H1 (cell line): Measurements from ENCODE around the gene OR12D1. TPM values are rescaled to one million over a fixed set of nuclear protein-coding genes. Genes with fewer than 3 reads are reported as not detected.

ENCODE experiments used
- CTCF ChIA-PET: fragments of 300-600 bp; sonication (Branson Sonifier 250); formaldehyde crosslinking; loops from one replicate; lab custom pipeline; 2021; ENCODE audit not compliant: partially characterized antibody; lab: Charles Lee
- POLR2A ChIA-PET: fragments of 300-600 bp; sonication (Branson Sonifier 250); formaldehyde crosslinking; loops from one replicate; lab custom pipeline; 2021; ENCODE audit warnings: inconsistent platforms; ENCODE audit not compliant: partially characterized antibody; lab: Charles Lee
- DNase-seq, 2 experiments: peaks; one replicate each; pipeline versions ENCODE4 v3.0.0 to v3.0.0-alpha.2; 2010 to 2022; ENCODE audit warnings: low spot score in 2 of 2, low read depth in 1 of 2, mixed read lengths in 1 of 2
- FAIRE-seq: peaks from 2 replicates; lab custom pipeline; 2011; peaks lifted over from hg19 to GRCh38; lab: Jason Lieb, UNC
- H2AFZ ChIP-seq: 2 replicates; pipeline ENCODE4 v1.8.1; 2012; ENCODE audit warnings: low read length, inconsistent platforms
- H2AK5ac ChIP-seq: 2 replicates; pipeline ENCODE4 v1.6.1; 2013; ENCODE audit warnings: low read depth, low read length
- H2BK120ac ChIP-seq: replicated peaks from 2 replicates; pipeline ENCODE3; 2013; ENCODE audit warnings: low read depth, low read length, inconsistent platforms
- H2BK12ac ChIP-seq: 2 replicates; pipeline ENCODE4 v1.6.1; 2013; ENCODE audit warnings: low read depth, low read length
- H2BK15ac ChIP-seq: 2 replicates; pipeline ENCODE4 v1.6.1; 2013; ENCODE audit warnings: low read length
- H2BK20ac ChIP-seq: 2 replicates; pipeline ENCODE4 v1.6.1; 2013; ENCODE audit warnings: low read length
- H2BK5ac ChIP-seq: 2 replicates; pipeline ENCODE4 v1.6.1; 2013; ENCODE audit warnings: low read depth, low read length
- H3K14ac ChIP-seq: 2 replicates; pipeline ENCODE4 v1.6.1; 2013; ENCODE audit warnings: inconsistent platforms; ENCODE audit not compliant: insufficient read length
- H3K18ac ChIP-seq: 2 replicates; pipeline ENCODE4 v1.6.1; 2013; ENCODE audit warnings: low read length; ENCODE audit errors: extremely low read depth
- H3K23ac ChIP-seq: 2 replicates; pipeline ENCODE4 v1.6.1; 2013; ENCODE audit warnings: inconsistent platforms; ENCODE audit not compliant: insufficient read length
- H3K23me2 ChIP-seq: 2 replicates; pipeline ENCODE4 v1.6.1; 2013; ENCODE audit warnings: low read depth, low read length
- H3K27ac ChIP-seq: 2 replicates; pipeline ENCODE4 v1.6.1; 2011; ENCODE audit warnings: low read depth, low read length, inconsistent platforms
- H3K27me3 ChIP-seq, 4 experiments: replicated peaks in 1 of 4; 1 replicate in 1 of 4; 2 replicates in 3 of 4; pipeline versions ENCODE4 v1.6.1 to v1.8.1; 2011 to 2013; ENCODE audit warnings: low read length in 3 of 4, mild to moderate bottlenecking in 3 of 4, inconsistent platforms in 2 of 4, mixed read lengths in 2 of 4, moderate library complexity in 1 of 4; ENCODE audit not compliant: control insufficient read depth in 3 of 4, insufficient read depth in 3 of 4; ENCODE audit errors: extremely low read depth in 1 of 4
- H3K36me3 ChIP-seq, 4 experiments: 2 replicates each; pipeline versions ENCODE4 v1.6.1 to v1.8.1; 2011 to 2013; ENCODE audit warnings: mild to moderate bottlenecking in 4 of 4, low read length in 3 of 4, moderate library complexity in 2 of 4, control low read depth in 1 of 4, inconsistent platforms in 1 of 4; ENCODE audit not compliant: insufficient read depth in 4 of 4, control insufficient read depth in 2 of 4
- H3K4ac ChIP-seq: replicated peaks from 2 replicates; pipeline ENCODE3; 2013; ENCODE audit warnings: low read length, low read depth, mixed read lengths, inconsistent platforms; ENCODE audit not compliant: insufficient read length
- H3K4me1 ChIP-seq, 4 experiments: replicated peaks in 1 of 4; 1 replicate in 1 of 4; 2 replicates in 3 of 4; pipeline versions ENCODE4 v1.6.1 to v1.8.1; 2011 to 2013; ENCODE audit warnings: low read length in 3 of 4, inconsistent platforms in 2 of 4, mixed read lengths in 1 of 4; ENCODE audit not compliant: insufficient read depth in 4 of 4, control insufficient read depth in 3 of 4
- H3K4me2 ChIP-seq, 2 experiments: 2 replicates each; pipeline versions ENCODE4 v1.6.1 to v1.8.1; 2011 to 2013; ENCODE audit warnings: low read depth in 2 of 2, low read length in 2 of 2, control low read depth in 1 of 2, inconsistent platforms in 1 of 2, mild to moderate bottlenecking in 1 of 2; ENCODE audit not compliant: insufficient read depth in 1 of 2
- H3K4me3 ChIP-seq, 4 experiments: fragments of 200-600, 300-600 bp in 1 of 4; sonication (generic), shearing (Covaris generic), sonication (Bioruptor Twin) in 1 of 4; 2 replicates each; pipeline versions ENCODE4 v1.5.1 to v1.8.1; 2011 to 2016; ENCODE audit warnings: low read length in 4 of 4, low read depth in 3 of 4, control low read depth in 2 of 4, inconsistent platforms in 2 of 4, mild to moderate bottlenecking in 2 of 4, mixed read lengths in 1 of 4, moderate library complexity in 1 of 4; ENCODE audit not compliant: insufficient read depth in 2 of 4; ENCODE audit errors: extremely low read depth in 1 of 4
- H3K56ac ChIP-seq: replicated peaks from 2 replicates; pipeline ENCODE3; 2013; ENCODE audit warnings: low read depth, mild to moderate bottlenecking, mixed read lengths, low read length, inconsistent platforms; ENCODE audit not compliant: insufficient read length
- H3K79me1 ChIP-seq: 2 replicates; pipeline ENCODE4 v1.6.1; 2013; ENCODE audit warnings: low read depth, low read length, control low read depth
- H3K79me2 ChIP-seq, 2 experiments: 2 replicates each; pipeline versions ENCODE4 v1.6.1 to v1.8.1; 2012 to 2013; ENCODE audit warnings: low read length in 2 of 2, mild to moderate bottlenecking in 2 of 2, inconsistent platforms in 1 of 2; ENCODE audit not compliant: insufficient read depth in 2 of 2, control insufficient read depth in 1 of 2
- H3K9ac ChIP-seq, 4 experiments: replicated peaks in 1 of 4; 1 replicate in 1 of 4; 2 replicates in 3 of 4; pipeline versions ENCODE4 v1.6.1 to v1.8.1; 2011 to 2013; ENCODE audit warnings: low read depth in 3 of 4, low read length in 3 of 4, control low read depth in 2 of 4, mild to moderate bottlenecking in 2 of 4, moderate library complexity in 2 of 4, inconsistent platforms in 1 of 4; ENCODE audit errors: extremely low read depth in 1 of 4
- H3K9me3 ChIP-seq, 2 experiments: 2 replicates each; pipeline versions ENCODE4 v1.6.1 to v1.8.1; 2012 to 2013; ENCODE audit warnings: mild to moderate bottlenecking in 2 of 2, moderate library complexity in 2 of 2, control low read depth in 1 of 2, inconsistent platforms in 1 of 2, low read depth in 1 of 2, low read length in 1 of 2, mixed read lengths in 1 of 2; ENCODE audit not compliant: insufficient read depth in 2 of 2
- H4K20me1 ChIP-seq, 2 experiments: replicated peaks in 1 of 2; 2 replicates each; pipeline versions ENCODE3 to v1.8.1; 2011 to 2013; ENCODE audit warnings: inconsistent platforms in 2 of 2, low read length in 2 of 2, mild to moderate bottlenecking in 1 of 2; ENCODE audit not compliant: insufficient read depth in 2 of 2, control insufficient read depth in 1 of 2
- H4K5ac ChIP-seq: 2 replicates; pipeline ENCODE4 v1.6.1; 2013; ENCODE audit warnings: low read length, low read depth, mixed read lengths, inconsistent platforms; ENCODE audit not compliant: insufficient read length
- H4K8ac ChIP-seq: 2 replicates; pipeline ENCODE4 v1.8.0; 2013; ENCODE audit warnings: mild to moderate bottlenecking, moderate library complexity, low read length, inconsistent platforms; ENCODE audit not compliant: insufficient read depth; ENCODE audit errors: extremely low read depth
- H4K91ac ChIP-seq: replicated peaks from 2 replicates; pipeline ENCODE3; 2013; ENCODE audit warnings: low read length, mixed read lengths, inconsistent platforms; ENCODE audit not compliant: insufficient read length
- CHD2 ChIP-seq: IDR thresholded peaks from 2 replicates; pipeline ENCODE4 v1.6.1; 2012; ENCODE audit warnings: low read length, improper control_type of control experiment
- JUN ChIP-seq: IDR thresholded peaks from 2 replicates; pipeline ENCODE4 v1.6.1; 2011; ENCODE audit warnings: low read depth, mild to moderate bottlenecking, improper control_type of control experiment, low read length
- RFX5 ChIP-seq: IDR thresholded peaks from 2 replicates; pipeline ENCODE4 v1.6.1; 2011; ENCODE audit warnings: low read depth, low read length, improper control_type of control experiment, borderline replicate concordance
- SUZ12 ChIP-seq: fragments of 200-600 bp; sonication (generic); IDR thresholded peaks from 2 replicates; pipeline ENCODE4 v1.6.1; 2012; ENCODE audit warnings: mild to moderate bottlenecking, inconsistent platforms, low read length, moderate library complexity, mixed read lengths
- WGBS, 2 experiments: shearing (Covaris generic) in 1 of 2; methylation state at CpG; one replicate each; pipeline versions ENCODE4 v1.1.6 to v1.1.7; 2013 to 2015; ENCODE audit warnings: low lambda C conversion rate in 2 of 2, mixed read lengths in 2 of 2, inconsistent platforms in 1 of 2, low coverage in 1 of 2, missing lambda C conversion rate in 1 of 2; ENCODE audit not compliant: insufficient replicate concordance in 2 of 2, insufficient coverage in 1 of 2, insufficient read length in 1 of 2; ENCODE audit errors: extremely low coverage in 1 of 2, missing lambda C conversion rate in 1 of 2; 5-methylcytosine and 5-hydroxymethylcytosine counted together
- polyA plus RNA-seq, 7 experiments: library from polyadenylated mRNA; depleted of rRNA in 3 of 7; stranded (reverse) in 5 of 7; unstranded in 2 of 7; fragments of >200 nt in 5 of 7; fragments of 200-250 nt in 2 of 7; gene quantifications; 1 replicate in 5 of 7; 2 replicates in 1 of 7; 4 replicates in 1 of 7; pipeline versions ENCODE4 v1.2.1 to v1.2.3, GENCODE V29; 2011 to 2013; ENCODE audit warnings: missing spikeins in 2 of 7, mixed read lengths in 2 of 7
- total RNA-seq: library from RNA; stranded (reverse); fragmentation: NEBNext Ultra II Directional; extraction: Animal tissue kit (Norgen Biotek cat#: 25700); gene quantifications from 2 replicates; pipeline ENCODE4 v1.2.1, GENCODE V29; 2021

Gene OR12D1
- total and polyA plus RNA-seq, 2 of the 8 experiments (the other 6 are each of a cell fraction or from before 2014, with no cell fraction given) = not detected

DNA sequence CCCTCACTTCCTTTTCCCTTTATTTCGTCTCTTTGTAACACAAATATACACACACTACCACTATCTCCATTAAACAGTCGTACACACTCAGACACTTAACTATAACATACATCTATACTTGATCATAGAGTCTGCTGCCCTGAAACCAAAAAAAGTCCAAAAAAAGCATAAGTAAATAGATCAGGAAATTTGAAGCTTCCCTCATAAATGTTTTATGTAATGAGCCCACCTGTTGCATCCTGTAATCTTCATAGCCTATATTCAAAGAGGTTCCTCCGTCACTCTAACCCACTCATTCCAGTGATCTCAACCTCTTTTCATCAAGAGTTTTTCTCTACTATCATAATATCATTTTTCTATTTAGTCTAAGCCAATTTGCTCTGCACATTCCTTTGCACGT is 26.2 kb upstream of the OR12D1 start:
- H3K27me3 ChIP-seq = no peaks in the 10 kb centered on the region
- no peaks in the 10 kb centered on the region for H3K79me1 ChIP-seq
- H2BK12ac ChIP-seq = no peak overlapping the region
- H3K23me2 ChIP-seq = no peaks in the 10 kb centered on the region
- 72 to 100% methylated on average over 1 to 4 of the region's 4 CpGs for WGBS, 2 experiments
- H2BK15ac ChIP-seq = no peak overlapping the region
- H3K18ac ChIP-seq = no peak overlapping the region
- H3K9ac ChIP-seq = no peak overlapping the region
- no peak overlapping the region for H4K91ac ChIP-seq
- no peak overlapping the region for H2BK20ac ChIP-seq
- ChIA-PET CTCF (no interaction called here), POLR2A (no interaction called here)
- no peaks in the 10 kb centered on the region for H4K20me1 ChIP-seq
- H3K4me2 ChIP-seq = no peak overlapping the region
- H4K5ac ChIP-seq = no peak overlapping the region
- no peaks in the 10 kb centered on the region for H3K79me2 ChIP-seq
- H3K4ac ChIP-seq = no peak overlapping the region
- no peak overlapping the region for H3K14ac ChIP-seq
- DNase-seq (no peak), FAIRE-seq (no peak)
- no peak overlapping the region for H4K8ac ChIP-seq
- H2AFZ ChIP-seq = no peak overlapping the region
- no peak overlapping the region for H3K4me3 ChIP-seq
- H3K27ac ChIP-seq = no peak overlapping the region
- no peak overlapping the region for H3K56ac ChIP-seq
- no peak for TF ChIP-seq JUN
- TF ChIP-seq RFX5 = no peak
- TF ChIP-seq CHD2 = no peak
- TF ChIP-seq SUZ12 = no peak
- TF ChIP-seq, all 59 proteins: peak for 0
- Histone ChIP-seq H2AK5ac (no peak overlapping the region), H2BK120ac (no peak overlapping the region), H2BK5ac (no peak overlapping the region), H3K23ac (no peak overlapping the region), H3K9me3 (no peaks in the 10 kb centered on the region), H3K4me1 (no peaks in the 10 kb centered on the region), H3K36me3 (no peaks in the 10 kb centered on the region)
